ENCODE data around the gene GNAO1. TPM values are rescaled to one million over a fixed set of nuclear protein-coding genes. Genes with fewer than 3 reads are reported as not detected.

GNAO1 gene
- total RNA-seq, 2 donors from 2014 or later = 6.1 to 23.6 TPM

GRCh38 chr16:56279914-56280313, 88.6 kb downstream of the GNAO1 start:
- H3K27me3 ChIP-seq (replicated peaks; ENCODE audit: insufficient read depth) = no peaks in the 10 kb centered on the region
- H3K4me3 ChIP-seq = no peak overlapping the region
- whole genome bisulfite sequencing = 97% methylated on average over 2 of the region's 2 CpGs
- no peaks in the 10 kb centered on the region for H3K9me3 ChIP-seq
- no peak overlapping the region for H3K27ac ChIP-seq
- H3K4me1 ChIP-seq (replicated peaks) = no peaks in the 10 kb centered on the region
- intact Hi-C loops (cut with DNase I) = no loop called here
- TF ChIP-seq POLR2AphosphoS5 (IDR thresholded peaks at IDR 0.05) = no peak
- TF ChIP-seq, protein P1, sequence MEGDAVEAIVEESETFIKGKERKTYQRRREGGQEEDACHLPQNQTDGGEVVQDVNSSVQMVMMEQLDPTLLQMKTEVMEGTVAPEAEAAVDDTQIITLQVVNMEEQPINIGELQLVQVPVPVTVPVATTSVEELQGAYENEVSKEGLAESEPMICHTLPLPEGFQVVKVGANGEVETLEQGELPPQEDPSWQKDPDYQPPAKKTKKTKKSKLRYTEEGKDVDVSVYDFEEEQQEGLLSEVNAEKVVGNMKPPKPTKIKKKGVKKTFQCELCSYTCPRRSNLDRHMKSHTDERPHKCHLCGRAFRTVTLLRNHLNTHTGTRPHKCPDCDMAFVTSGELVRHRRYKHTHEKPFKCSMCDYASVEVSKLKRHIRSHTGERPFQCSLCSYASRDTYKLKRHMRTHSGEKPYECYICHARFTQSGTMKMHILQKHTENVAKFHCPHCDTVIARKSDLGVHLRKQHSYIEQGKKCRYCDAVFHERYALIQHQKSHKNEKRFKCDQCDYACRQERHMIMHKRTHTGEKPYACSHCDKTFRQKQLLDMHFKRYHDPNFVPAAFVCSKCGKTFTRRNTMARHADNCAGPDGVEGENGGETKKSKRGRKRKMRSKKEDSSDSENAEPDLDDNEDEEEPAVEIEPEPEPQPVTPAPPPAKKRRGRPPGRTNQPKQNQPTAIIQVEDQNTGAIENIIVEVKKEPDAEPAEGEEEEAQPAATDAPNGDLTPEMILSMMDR (IDR thresholded peaks at IDR 0.05) = no peak
- no peak for TF ChIP-seq POLR2A (IDR thresholded peaks at IDR 0.05)
- DNase-seq (ENCODE audit: low spot score) = no peak
- H3K36me3 ChIP-seq = no peaks in the 10 kb centered on the region

- H3K36me3 ChIP-seq = no peaks in the 10 kb centered on the region
- no peaks in the 10 kb centered on the region for H3K27me3 ChIP-seq (replicated peaks; ENCODE audit: insufficient read depth)
- TF ChIP-seq POLR2A (IDR thresholded peaks at IDR 0.05) = no peak
- TF ChIP-seq POLR2AphosphoS5 (IDR thresholded peaks at IDR 0.05) = no peak
- TF ChIP-seq, protein P1 (IDR thresholded peaks at IDR 0.05) = no peak
- H3K27ac ChIP-seq = no peak overlapping the region
- H3K9me3 ChIP-seq = no peaks in the 10 kb centered on the region
- DNase-seq (ENCODE audit: low spot score) = no peak
- intact Hi-C loops (cut with DNase I) = no loop called here
- H3K4me3 ChIP-seq = no peak overlapping the region
- H3K4me1 ChIP-seq (replicated peaks) = no peaks in the 10 kb centered on the region
- 86% methylated on average over 2 of the region's 2 CpGs for WGBS
These were observed 90.0 kb downstream of the GNAO1 start for GRCh38 chr16:56281249-56281805.

- H3K27me3 ChIP-seq (replicated peaks; ENCODE audit: insufficient read depth) = no peaks in the 10 kb centered on the region
These were observed 91.2 kb downstream of the GNAO1 start for GRCh38 chr16:56282451-56282850.

DNA sequence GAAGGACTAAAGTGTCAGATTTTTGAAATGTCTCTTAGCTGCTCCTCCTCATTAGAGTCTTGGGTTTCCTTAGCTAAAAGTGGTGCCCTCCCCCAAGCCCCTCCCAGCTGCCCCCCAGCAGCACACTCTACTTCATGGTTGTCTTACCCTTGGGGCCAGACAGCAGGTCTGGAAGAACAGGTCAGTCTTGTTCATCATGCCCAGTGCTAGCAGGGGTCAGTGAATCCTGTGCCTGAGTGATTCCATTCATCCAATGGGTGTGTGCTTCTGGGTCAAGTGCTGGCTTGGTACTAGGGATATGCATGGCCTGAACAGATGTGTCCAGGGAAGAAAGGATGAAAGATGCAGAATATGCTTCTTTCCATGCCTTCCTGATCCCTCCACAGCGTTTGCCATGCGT, 93.2 kb downstream of the GNAO1 start:
- H3K4me3 ChIP-seq = no peak overlapping the region
- H3K4me1 ChIP-seq (replicated peaks) = no peaks in the 10 kb centered on the region
- intact Hi-C loops (cut with DNase I) = no loop called here
- DNase-seq (ENCODE audit: low spot score) = no peak
- H3K27ac ChIP-seq = no peak overlapping the region
- no peaks in the 10 kb centered on the region for H3K27me3 ChIP-seq (replicated peaks; ENCODE audit: insufficient read depth)
- WGBS = 91% methylated on average over 2 of the region's 2 CpGs
- no peaks in the 10 kb centered on the region for H3K9me3 ChIP-seq
- no peaks in the 10 kb centered on the region for H3K36me3 ChIP-seq
- TF ChIP-seq, protein P1 (IDR thresholded peaks at IDR 0.05) = no peak
- TF ChIP-seq POLR2AphosphoS5 (IDR thresholded peaks at IDR 0.05) = no peak
- TF ChIP-seq POLR2A (IDR thresholded peaks at IDR 0.05) = no peak

More at GRCh38 chr16:56282451-56282850, 91.2 kb downstream of the GNAO1 start:
- H3K4me3 ChIP-seq = no peak overlapping the region
- intact Hi-C loops (cut with DNase I) = no loop called here
- no peaks in the 10 kb centered on the region for H3K4me1 ChIP-seq (replicated peaks)
- TF ChIP-seq, protein P1 (IDR thresholded peaks at IDR 0.05) = no peak
- TF ChIP-seq POLR2A (IDR thresholded peaks at IDR 0.05) (no peak), POLR2AphosphoS5 (IDR thresholded peaks at IDR 0.05) (no peak)
- H3K9me3 ChIP-seq = no peaks in the 10 kb centered on the region
- no peak for DNase-seq (ENCODE audit: low spot score)
- no peak overlapping the region for H3K27ac ChIP-seq
- H3K36me3 ChIP-seq = no peaks in the 10 kb centered on the region
- WGBS = 83% methylated on average over 3 of the region's 3 CpGs

DNA sequence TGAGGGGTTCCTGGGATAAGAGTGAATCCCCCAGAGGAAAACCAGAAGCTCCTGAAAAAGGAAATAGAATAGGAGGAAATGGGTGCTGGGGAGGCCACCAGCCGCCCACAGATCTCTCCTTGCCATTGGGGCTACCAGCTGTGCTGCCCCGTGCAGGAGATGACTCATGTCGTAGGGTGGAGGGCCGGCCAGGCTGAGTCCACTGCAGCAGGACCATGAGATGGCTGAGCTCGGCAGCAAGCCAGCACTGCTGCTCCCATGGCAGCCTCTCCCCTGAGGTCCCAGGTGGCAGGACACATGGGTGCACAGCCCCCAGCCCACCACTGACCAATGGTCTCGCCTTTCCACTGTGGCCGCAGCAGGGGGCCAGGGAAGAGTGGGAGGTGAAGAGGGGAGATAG, 95.5 kb downstream of the GNAO1 start:
- DNase-seq (ENCODE audit: low spot score) = no peak
- Histone ChIP-seq H3K4me1 (replicated peaks) (no peaks in the 10 kb centered on the region), H3K27me3 (replicated peaks; ENCODE audit: insufficient read depth) (no peaks in the 10 kb centered on the region), H3K4me3 (no peak overlapping the region), H3K9me3 (no peaks in the 10 kb centered on the region), H3K36me3 (no peaks in the 10 kb centered on the region), H3K27ac (no peak overlapping the region)
- no peak for TF ChIP-seq POLR2AphosphoS5 (IDR thresholded peaks at IDR 0.05)
- 78% methylated on average over 7 of the region's 7 CpGs for WGBS
- intact Hi-C loops (cut with DNase I) = no loop called here
